ENCODE data around the gene GUCY1B1.

- no peak for TF ChIP-seq CTCF (IDR thresholded peaks at IDR 0.05)
- TF ChIP-seq POLR2A (IDR thresholded peaks at IDR 0.05): no peak
Measured at GRCh38 chr4:155709918-155710317, 48.9 kb upstream of the GUCY1B1 start.
